NCI-H1417 treated with DMSO at 0.1 percent for 48 hours (cell line): ENCODE measurements around the gene CMIP.

Source experiments
- DNase-seq: peaks from one replicate; lab custom pipeline; 2025; lab: John Stamatoyannopoulos, UW

CMIP gene

DNA sequence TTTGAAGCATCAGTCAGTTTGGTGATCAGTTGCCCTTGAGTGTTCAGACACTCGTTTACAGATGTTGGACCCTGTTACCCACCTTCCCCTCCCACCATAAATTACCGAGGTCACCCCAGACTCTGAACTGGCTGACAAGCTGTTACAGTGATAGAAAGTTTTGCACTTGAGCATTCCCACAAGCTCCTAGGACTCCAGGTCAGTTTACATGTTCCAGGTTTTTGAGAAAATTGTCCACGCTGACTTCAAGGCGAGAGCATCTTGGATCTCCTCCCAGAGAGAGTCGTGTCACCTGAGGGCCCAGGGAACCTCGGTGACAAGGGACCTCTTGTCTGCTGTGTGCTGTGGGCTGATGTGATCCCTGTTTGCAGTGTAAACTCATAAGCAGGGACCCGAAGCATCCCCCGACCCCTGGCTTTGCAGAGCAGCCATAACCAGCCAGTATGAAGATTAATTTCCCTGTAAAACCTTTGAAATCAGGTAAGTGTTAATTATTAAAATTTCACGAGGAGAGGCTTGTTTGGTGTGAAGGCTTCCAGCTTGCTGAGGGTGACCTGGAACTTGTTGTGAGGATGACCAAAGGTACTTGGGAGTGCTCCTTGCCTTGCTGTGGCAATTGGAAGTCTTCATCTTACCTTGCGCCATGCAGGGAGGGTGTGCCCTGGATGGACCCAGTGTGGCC lies 91.2 kb downstream of the CMIP start:
- no peak for DNase-seq

DNA sequence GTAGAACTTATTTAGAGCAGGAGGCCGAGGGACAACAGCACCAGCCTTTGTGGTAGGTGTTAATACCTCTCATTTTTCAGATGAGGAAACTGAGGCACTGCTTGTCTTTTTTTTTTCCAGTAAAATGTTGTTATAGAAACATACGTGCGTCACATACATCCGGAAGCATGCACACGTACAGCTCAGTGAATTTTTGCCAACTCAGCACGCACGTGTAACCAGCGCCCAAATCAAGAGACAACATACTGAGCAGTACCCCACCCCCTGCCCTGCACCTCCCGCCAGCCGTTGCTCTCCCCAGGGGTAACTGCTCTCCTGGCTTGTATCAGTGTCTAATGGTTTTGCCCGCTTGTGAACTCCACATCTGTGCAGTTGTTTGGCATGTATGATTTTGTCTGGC lies 92.0 kb downstream of the CMIP start:
- no peak for DNase-seq

- DNase-seq: no peak
Observed at GRCh38 chr16:81537721-81538561, 93.3 kb downstream of the CMIP start.

- DNase-seq: no peak
Observed at GRCh38 chr16:81539009-81539758, 94.6 kb downstream of the CMIP start.

GRCh38 chr16:81539759-81540472 lies 95.3 kb downstream of the CMIP start:
- DNase-seq: no peak

DNA sequence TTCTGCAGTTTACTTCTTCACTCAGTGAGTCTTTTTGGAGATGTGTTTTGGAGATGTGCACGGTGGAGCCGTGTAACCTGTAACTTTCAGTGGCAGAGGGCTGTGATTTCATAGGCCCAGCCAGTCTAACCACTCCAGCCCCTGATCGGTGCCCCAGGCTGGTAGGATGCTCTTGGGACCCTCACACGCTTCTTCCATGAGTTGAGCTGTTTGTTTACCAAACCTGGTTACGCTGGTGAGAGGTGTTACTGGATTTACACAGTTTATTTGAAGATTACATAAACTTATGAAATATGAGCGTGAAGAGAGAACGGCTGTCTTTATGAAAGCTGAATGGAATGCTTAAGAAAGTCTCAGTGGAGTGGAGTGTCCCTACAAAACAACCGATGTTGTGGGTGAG lies 96.7 kb downstream of the CMIP start:
- DNase-seq: no peak

DNA sequence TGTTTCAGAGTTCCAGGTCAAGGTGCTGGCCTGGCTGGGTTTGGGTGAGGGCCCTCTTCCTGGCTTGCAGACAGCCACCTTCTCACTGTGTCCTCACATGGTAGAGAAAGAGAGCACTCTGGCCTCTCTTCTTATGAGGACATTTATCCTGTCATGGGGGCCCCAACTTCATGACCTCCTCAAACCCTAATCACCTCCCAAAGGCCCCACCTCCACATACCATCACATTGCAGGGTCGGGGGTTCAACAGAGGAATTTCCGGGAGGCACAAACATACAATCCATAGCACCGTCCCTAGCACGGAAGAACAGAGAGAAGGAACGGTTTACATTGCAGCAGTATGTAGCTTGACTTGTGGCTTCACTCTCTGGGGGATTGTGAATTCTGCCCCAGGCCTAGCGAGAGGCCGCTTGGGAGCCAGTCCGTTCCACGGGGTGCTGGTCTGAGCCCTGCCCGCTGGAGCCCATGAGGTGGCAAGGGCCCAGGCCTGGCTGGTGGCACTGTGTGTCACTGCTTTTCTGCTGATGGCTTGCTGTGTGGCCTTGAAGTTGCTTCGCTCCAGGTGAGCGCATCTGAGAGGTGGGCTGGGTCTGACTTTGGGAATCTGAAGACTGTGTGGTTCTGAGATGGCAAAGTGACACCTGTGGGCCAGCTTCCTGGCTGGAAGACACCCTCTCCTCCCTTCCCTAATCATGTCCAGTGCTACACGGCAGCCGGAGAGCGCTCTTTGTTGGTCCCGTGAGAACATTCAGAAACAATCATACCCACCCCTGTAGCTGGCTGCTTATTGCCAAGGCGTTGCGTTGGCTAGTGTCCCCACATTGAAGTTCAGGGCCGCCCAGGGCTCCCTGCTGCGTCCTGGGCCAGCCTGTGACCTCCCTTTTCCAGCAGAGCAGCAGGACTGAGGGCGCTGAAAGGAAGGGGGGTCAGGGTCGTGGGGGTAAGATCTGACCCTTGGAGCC lies 98.3 kb downstream of the CMIP start:
- DNase-seq: no peak

GRCh38 chr16:81543571-81543970 lies 99.0 kb downstream of the CMIP start:
- DNase-seq: no peak

- no peak for DNase-seq
Observed at GRCh38 chr16:81544261-81544660, 99.7 kb downstream of the CMIP start.

DNA sequence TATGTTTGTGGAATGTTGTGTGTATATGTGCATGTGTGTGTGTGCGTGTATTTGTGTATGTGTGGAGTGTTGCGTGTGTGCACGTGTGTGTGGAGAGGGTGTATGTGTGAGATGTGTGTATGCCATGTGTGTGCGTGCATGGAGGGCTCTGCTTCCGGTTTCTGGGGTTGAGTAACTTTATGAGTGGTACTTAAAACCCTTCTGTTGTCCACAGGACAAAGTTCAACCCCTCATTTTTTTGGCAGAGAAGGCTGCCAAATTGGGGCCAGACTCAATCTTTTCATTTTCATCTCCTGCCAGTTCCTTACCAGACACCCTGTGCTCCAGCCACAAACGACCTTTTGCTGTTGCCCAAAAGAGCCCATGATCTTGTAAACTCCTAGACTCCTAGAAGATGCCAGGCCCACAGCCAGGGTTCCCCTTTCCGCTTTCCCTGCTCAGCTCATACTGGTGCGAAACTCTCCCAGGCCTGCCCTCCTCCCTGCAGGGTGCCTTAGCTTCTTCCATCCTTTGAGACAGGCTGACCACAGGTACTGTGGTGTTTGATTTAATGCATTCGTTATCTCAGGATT lies 100.2 kb downstream of the CMIP start:
- no peak for DNase-seq

- no peak for DNase-seq
Observed at GRCh38 chr16:81545470-81546250, 101.1 kb downstream of the CMIP start.

- DNase-seq: no peak
Observed at GRCh38 chr16:81546781-81547180, 102.2 kb downstream of the CMIP start.

DNA sequence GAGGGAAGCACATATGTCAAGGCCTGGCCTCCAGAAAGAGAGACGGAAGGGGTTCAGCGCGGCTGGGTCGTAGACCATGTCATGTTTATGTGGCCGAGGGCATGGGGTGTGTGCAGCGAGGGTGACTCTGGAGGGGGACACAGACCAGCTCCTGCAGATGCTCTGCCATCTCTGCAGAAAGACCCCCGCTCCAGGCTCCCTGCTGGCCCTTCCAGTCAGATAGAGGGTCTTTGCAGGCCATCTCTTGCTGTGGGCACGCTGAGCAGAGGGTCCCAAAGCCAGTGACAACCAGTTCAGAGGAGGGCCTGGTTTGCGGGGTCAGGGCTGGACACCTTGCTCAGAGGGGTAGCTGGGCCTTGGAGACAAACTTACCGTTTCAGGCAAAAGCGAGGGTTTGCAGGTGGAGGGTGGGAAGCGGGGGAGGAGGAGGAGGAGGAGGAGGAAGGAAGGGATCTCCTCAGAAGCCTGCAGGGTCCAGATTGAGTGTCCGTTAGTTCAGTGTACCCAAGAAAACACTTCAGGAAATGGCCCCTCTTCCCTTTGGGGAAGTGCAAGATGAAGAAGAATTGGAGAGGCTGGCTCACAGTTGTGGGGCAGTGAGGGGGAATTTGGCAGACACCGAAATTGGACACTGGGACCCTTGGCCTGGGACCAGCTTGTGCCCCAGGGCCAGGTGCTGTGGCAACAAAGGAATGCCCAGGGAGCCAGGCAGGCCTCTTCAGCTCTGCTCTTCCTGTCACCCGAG lies 102.8 kb downstream of the CMIP start:
- DNase-seq: no peak

DNA sequence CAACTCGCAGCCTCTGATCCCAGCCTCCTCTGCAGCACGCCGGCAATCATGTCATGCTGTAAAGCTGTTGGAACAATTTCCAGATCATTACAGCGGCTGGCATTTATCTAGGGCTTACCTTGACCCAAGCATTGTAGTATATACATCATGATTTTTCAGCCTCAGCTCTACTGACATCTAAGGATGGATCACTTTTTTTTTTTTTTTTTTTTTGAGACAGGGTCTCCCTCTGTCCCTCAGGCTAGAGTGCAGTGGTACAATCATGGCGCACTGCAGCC lies 103.3 kb downstream of the CMIP start:
- no peak for DNase-seq

DNA sequence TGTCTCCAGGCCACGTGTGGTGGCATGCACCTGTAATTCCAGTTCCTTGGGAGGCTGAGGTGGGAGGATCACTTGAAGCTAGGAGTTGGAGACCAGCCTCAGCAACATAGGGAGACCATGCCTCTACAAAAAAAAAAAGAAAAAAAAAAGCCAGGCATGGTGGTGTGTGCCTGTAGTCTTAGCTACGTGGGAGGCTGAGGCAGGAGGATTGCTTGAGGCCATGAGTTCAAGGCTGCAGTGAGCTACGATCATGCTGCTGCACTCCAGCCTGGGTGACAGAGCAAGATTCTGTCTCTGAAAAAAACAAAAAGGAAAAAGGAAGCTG lies 103.9 kb downstream of the CMIP start:
- no peak for DNase-seq

DNA sequence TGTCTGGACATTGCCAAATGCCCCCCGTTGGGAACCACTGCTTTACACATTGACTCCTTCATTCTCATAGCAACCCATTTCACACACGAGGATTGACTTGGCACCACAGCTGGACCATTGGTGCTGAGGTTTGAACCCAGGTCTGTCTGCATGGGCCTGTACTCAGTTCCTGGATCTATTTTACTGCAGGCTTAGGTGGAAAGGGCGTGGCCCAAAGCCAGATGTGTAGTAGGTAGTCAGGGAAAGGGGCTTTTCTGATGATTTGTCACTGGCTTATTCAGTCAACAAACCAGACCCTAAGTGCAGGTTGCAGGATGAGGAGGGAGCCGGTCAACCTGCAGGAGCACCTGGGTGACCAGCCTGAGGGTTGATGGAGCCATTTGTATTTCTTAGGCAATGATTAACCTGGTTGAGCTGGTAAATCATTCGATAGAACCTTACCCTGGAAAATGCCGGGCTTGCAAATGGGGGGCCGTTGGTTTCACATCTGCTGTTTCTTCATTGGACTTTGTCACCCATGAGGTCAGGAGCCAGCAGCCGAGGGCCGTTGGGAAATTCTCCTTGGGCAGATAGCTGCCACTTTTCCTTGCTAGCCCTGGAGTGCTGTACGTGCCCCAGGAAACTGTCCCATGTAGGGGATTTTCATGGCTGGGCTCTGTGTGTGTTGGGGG lies 104.4 kb downstream of the CMIP start:
- DNase-seq: no peak

DNA sequence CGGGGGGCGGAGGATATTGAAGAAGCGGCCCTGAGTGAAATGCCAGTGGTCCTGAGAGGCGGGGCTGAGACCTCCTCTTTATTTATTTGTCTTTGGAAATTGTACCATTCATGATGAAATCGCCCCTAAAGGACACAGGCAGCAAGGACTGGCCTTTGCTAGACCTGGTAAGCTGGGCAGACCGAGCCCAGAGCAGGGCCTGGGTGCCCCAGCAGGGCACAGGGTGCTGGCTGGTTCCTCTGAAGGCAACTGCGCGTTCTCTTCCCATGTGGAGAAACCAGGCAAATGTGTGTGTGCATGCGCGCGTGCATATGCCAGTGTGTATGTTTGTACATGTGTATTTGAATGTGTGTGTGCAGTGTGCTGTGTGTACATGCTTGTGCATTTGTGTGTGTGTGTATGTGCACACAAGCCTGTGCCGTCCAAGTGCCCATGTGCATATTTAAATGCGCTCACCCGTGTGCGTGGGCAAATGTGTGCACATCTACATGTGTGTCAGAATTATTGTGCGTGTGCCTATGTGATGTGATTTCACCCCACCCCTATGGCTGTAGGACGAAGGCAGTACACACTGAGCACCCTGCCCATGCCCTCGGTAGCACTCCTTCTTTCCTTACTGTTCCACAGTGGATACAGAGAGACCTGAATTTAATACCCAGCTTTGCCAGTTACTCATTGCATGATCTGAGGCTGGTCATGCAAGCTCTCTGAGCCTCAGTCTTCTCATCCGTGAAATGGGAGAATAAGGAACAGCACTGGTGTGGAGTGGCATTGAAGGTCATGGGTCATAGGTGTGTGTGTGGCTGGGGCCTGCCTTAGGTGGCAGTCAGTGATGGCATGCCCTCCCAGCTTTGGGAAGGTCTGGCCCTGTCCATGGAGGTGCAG lies 105.2 kb downstream of the CMIP start:
- DNase-seq: no peak

- no peak for DNase-seq
Observed at GRCh38 chr16:81550432-81550808, 105.8 kb downstream of the CMIP start.
